ENCODE measurements around the gene NEURL3.
"Not testable (repeated sequence)": the region's sequence is repeated elsewhere in the genome, so short reads cannot be mapped to it uniquely, and the experiment has no call there.

Gene NEURL3

GRCh38 chr2:96470109-96470508 is 35.0 kb downstream of the NEURL3 start:
- H3K4me1 Mint-ChIP-seq (ENCODE audit: low read depth) = peaks cover 2% of the 10 kb centered on the region
- no peaks in the 10 kb centered on the region for H3K36me3 Mint-ChIP-seq (ENCODE audit: low read depth)
- no peak overlapping the region for H3K27ac Mint-ChIP-seq
- H3K4me3 Mint-ChIP-seq = no peak overlapping the region
- H3K27me3 Mint-ChIP-seq (ENCODE audit: low read depth) = peaks cover 12% of the 10 kb centered on the region
- no peaks in the 10 kb centered on the region for H3K9me3 Mint-ChIP-seq

GRCh38 chr2:96468904-96469303 is 36.3 kb downstream of the NEURL3 start:
- no peaks in the 10 kb centered on the region for H3K36me3 Mint-ChIP-seq (ENCODE audit: low read depth)
- no peaks in the 10 kb centered on the region for H3K9me3 Mint-ChIP-seq
- H3K4me3 Mint-ChIP-seq = no peak overlapping the region
- peaks cover 2% of the 10 kb centered on the region for H3K4me1 Mint-ChIP-seq (ENCODE audit: low read depth)
- peaks cover 12% of the 10 kb centered on the region for H3K27me3 Mint-ChIP-seq (ENCODE audit: low read depth)
- no peak overlapping the region for H3K27ac Mint-ChIP-seq

GRCh38 chr2:96464651-96465050 is 40.5 kb downstream of the NEURL3 start:
- Mint-ChIP-seq H3K27me3 (ENCODE audit: low read depth) (peaks cover 6% of the 10 kb centered on the region), H3K9me3 (peaks cover 8% of the 10 kb centered on the region), H3K4me1 (ENCODE audit: low read depth) (no peaks in the 10 kb centered on the region), H3K4me3 (no peak overlapping the region), H3K27ac (no peak overlapping the region), H3K36me3 (ENCODE audit: low read depth) (no peaks in the 10 kb centered on the region)

- Mint-ChIP-seq H3K9me3 (peaks cover 14% of the 10 kb centered on the region), H3K27ac (no peak overlapping the region), H3K27me3 (ENCODE audit: low read depth) (peaks cover 5% of the 10 kb centered on the region), H3K4me3 (no peak overlapping the region), H3K4me1 (ENCODE audit: low read depth) (no peaks in the 10 kb centered on the region), H3K36me3 (ENCODE audit: low read depth) (no peaks in the 10 kb centered on the region)
Observed at GRCh38 chr2:96464061-96464460, 41.1 kb downstream of the NEURL3 start.

GRCh38 chr2:96463119-96463518 is 42.0 kb downstream of the NEURL3 start:
- Mint-ChIP-seq H3K4me1 (ENCODE audit: low read depth) (no peaks in the 10 kb centered on the region), H3K27me3 (ENCODE audit: low read depth) (no peaks in the 10 kb centered on the region), H3K27ac (no peak overlapping the region), H3K4me3 (no peak overlapping the region), H3K36me3 (ENCODE audit: low read depth) (no peaks in the 10 kb centered on the region), H3K9me3 (peaks cover 20% of the 10 kb centered on the region)

GRCh38 chr2:96461616-96462015 is 43.5 kb downstream of the NEURL3 start:
- peaks cover 20% of the 10 kb centered on the region for H3K9me3 Mint-ChIP-seq
- not testable (repeated sequence) for H3K36me3 Mint-ChIP-seq (ENCODE audit: low read depth); H3K27ac Mint-ChIP-seq; H3K4me1 Mint-ChIP-seq (ENCODE audit: low read depth); H3K4me3 Mint-ChIP-seq; H3K27me3 Mint-ChIP-seq (ENCODE audit: low read depth)

- peaks cover 4% of the 10 kb centered on the region for H3K9me3 Mint-ChIP-seq
Observed at GRCh38 chr2:96452053-96452452, 53.1 kb downstream of the NEURL3 start.

GRCh38 chr2:96449637-96450036 is 55.5 kb downstream of the NEURL3 start:
- Mint-ChIP-seq H3K27ac (no peak overlapping the region), H3K9me3 (peaks cover 4% of the 10 kb centered on the region), H3K4me1 (ENCODE audit: low read depth) (no peaks in the 10 kb centered on the region), H3K27me3 (ENCODE audit: low read depth) (peaks cover 3% of the 10 kb centered on the region), H3K4me3 (no peak overlapping the region), H3K36me3 (ENCODE audit: low read depth) (no peaks in the 10 kb centered on the region)

More at GRCh38 chr2:96452053-96452452, 53.1 kb downstream of the NEURL3 start:
- no peaks in the 10 kb centered on the region for H3K36me3 Mint-ChIP-seq (ENCODE audit: low read depth)
- H3K27ac Mint-ChIP-seq = no peak overlapping the region
- H3K4me3 Mint-ChIP-seq = no peak overlapping the region
- H3K27me3 Mint-ChIP-seq (ENCODE audit: low read depth) = peaks cover 3% of the 10 kb centered on the region
- no peaks in the 10 kb centered on the region for H3K4me1 Mint-ChIP-seq (ENCODE audit: low read depth)

GRCh38 chr2:96449174-96449573 is 56.0 kb downstream of the NEURL3 start:
- Mint-ChIP-seq H3K36me3 (ENCODE audit: low read depth) (no peaks in the 10 kb centered on the region), H3K4me3 (no peak overlapping the region), H3K9me3 (peaks cover 4% of the 10 kb centered on the region), H3K27ac (no peak overlapping the region), H3K4me1 (ENCODE audit: low read depth) (no peaks in the 10 kb centered on the region), H3K27me3 (ENCODE audit: low read depth) (peaks cover 3% of the 10 kb centered on the region)

- Mint-ChIP-seq H3K27ac (no peak overlapping the region), H3K9me3 (peaks cover 8% of the 10 kb centered on the region), H3K4me3 (no peak overlapping the region), H3K27me3 (ENCODE audit: low read depth) (peaks cover 8% of the 10 kb centered on the region), H3K36me3 (ENCODE audit: low read depth) (no peaks in the 10 kb centered on the region), H3K4me1 (ENCODE audit: low read depth) (no peaks in the 10 kb centered on the region)
Observed at GRCh38 chr2:96447726-96448125, 57.4 kb downstream of the NEURL3 start.
